Tibial nerve (tissue), 4 donors: ENCODE results near the gene CAMTA1. TPM values are rescaled to one million over a fixed set of nuclear protein-coding genes. Genes with fewer than 3 reads are reported as not detected.
A peak's percentile ranks its signal among the peaks of the same experiment; 100 is the strongest.

Experiments used
- DNase-seq, 2 donors: peaks; one replicate each; pipeline ENCODE4 v3.0.0-alpha.2; 2019; ENCODE audit warnings: low spot score in 2 of 2
- H3K27ac ChIP-seq, 4 donors: fragments of 200-600 bp; sonication (generic) in 3 of 4; one replicate each; pipeline ENCODE4 v1.5.1; 2017 to 2019; ENCODE audit warnings: mild to moderate bottlenecking in 1 of 4
- H3K27me3 ChIP-seq, 2 donors: fragments of 200-600 bp; sonication (generic) in 1 of 2; one replicate each; pipeline versions ENCODE4 v1.5.1 to v1.6.0; 2017 to 2019
- H3K36me3 ChIP-seq, 3 donors: fragments of 200-600 bp; sonication (generic); one replicate each; pipeline ENCODE4 v1.5.1; 2018 to 2019
- H3K4me1 ChIP-seq, 4 donors: fragments of 200-600 bp; sonication (generic) in 3 of 4; one replicate each; pipeline ENCODE4 v1.5.1; 2017 to 2019
- H3K4me3 ChIP-seq, 4 donors: fragments of 200-600 bp; sonication (generic) in 3 of 4; one replicate each; pipeline ENCODE4 v1.5.1; 2017 to 2019; ENCODE audit warnings: mild to moderate bottlenecking in 1 of 4, moderate library complexity in 1 of 4
- H3K9me3 ChIP-seq, 4 donors: fragments of 200-600 bp; sonication (generic) in 3 of 4; one replicate each; pipeline ENCODE4 v1.5.1; 2017 to 2019
- EP300 ChIP-seq, 2 donors: sonication (generic); formaldehyde crosslinking; IDR thresholded peaks; one replicate each; pipeline ENCODE4 v1.6.1; 2017; ENCODE audit warnings: antibody characterized with exemption in 2 of 2, mild to moderate bottlenecking in 1 of 2
- POLR2A ChIP-seq, 2 donors: fragments of 450-650 bp; IDR thresholded peaks; one replicate each; pipeline ENCODE4 v1.6.1; 2017; ENCODE audit warnings: antibody characterized with exemption in 2 of 2, mild to moderate bottlenecking in 2 of 2, moderate library complexity in 2 of 2
- WGBS, 2 donors: methylation state at CpG; one replicate each; pipeline ENCODE4 v1.1.5; 2018; 5-methylcytosine and 5-hydroxymethylcytosine counted together
- total RNA-seq, 4 donors: library from RNA; depleted of rRNA; stranded (reverse); fragments of >200 nt; gene quantifications; one replicate each; pipeline ENCODE4 v1.1.0, GENCODE V29; 2016
- TF ChIP-seq, protein P1 (sequence below), 5 experiments: fragments of 200-600 bp in 3 of 5; fragments of 450-650 bp in 2 of 5; sonication (generic) in 3 of 5; IDR thresholded peaks; one replicate each; pipeline ENCODE4 v1.5.1; 2016 to 2019; ENCODE audit warnings: antibody characterized with exemption in 5 of 5, mild to moderate bottlenecking in 3 of 5, moderate library complexity in 2 of 5

Gene CAMTA1
- total RNA-seq, 4 donors from 2014 or later, result 41.8 to 104 (median 87.2) TPM

DNA sequence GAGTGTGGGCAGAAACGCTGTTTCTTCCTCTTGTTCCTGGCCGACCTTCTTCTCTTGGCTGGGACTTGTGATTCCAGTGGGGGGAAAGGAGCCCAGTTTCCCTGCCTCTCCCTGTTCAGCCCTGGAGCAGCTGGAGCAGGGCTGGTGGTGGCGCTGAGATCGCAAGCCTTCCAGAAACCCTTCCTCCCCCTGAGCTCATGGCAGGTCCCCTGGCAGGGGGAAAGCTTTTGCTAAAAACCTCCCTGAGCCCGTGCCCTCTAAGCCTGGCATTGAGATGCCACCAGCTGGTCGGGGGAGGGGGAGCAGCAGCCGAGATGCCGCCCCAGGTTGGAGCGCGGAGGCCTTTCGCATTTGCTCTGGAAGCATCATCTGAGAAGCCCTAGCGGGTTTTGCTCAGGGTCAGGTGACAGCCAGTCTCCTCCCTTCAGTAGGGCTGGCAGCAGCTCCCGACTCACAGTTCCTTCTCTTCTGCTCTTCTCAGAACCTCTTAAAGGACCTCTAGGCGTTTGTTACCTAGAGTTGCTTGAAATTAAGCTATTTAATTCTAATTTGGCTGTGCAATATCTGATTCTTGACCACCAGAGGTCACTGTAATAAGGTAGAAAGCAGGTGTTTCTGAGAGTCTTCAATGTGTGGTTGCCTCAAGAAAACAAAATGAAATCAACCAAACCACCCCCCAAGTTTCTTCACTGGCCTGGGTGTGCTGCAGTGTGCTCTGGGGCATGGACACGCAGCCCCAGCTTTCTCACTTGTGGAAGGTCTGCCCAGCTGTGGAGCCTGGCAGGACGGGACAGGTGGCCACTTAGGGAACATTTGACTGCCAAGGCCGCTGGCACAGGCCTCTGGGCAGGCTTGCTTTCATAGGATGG is 257.3 kb downstream of the CAMTA1 start:
- Histone ChIP-seq H3K27ac (no peak overlapping the region), H3K9me3 (peaks cover 0 to 10% (median 0%) of the 10 kb centered on the region in 4 donors), H3K36me3 (no peaks in the 10 kb centered on the region), H3K27me3 (peaks cover 0 to 9% of the 10 kb centered on the region in 2 donors), H3K4me3 (no peak overlapping the region), H3K4me1 (no peaks in the 10 kb centered on the region)
- whole genome bisulfite sequencing, 2 donors, result 54 to 63% methylated on average over 11 to 17 of the region's 17 CpGs
- TF ChIP-seq EP300 (IDR thresholded peaks at IDR 0.05) (no peak), POLR2A (IDR thresholded peaks at IDR 0.05) (no peak)
- TF ChIP-seq, protein P1, sequence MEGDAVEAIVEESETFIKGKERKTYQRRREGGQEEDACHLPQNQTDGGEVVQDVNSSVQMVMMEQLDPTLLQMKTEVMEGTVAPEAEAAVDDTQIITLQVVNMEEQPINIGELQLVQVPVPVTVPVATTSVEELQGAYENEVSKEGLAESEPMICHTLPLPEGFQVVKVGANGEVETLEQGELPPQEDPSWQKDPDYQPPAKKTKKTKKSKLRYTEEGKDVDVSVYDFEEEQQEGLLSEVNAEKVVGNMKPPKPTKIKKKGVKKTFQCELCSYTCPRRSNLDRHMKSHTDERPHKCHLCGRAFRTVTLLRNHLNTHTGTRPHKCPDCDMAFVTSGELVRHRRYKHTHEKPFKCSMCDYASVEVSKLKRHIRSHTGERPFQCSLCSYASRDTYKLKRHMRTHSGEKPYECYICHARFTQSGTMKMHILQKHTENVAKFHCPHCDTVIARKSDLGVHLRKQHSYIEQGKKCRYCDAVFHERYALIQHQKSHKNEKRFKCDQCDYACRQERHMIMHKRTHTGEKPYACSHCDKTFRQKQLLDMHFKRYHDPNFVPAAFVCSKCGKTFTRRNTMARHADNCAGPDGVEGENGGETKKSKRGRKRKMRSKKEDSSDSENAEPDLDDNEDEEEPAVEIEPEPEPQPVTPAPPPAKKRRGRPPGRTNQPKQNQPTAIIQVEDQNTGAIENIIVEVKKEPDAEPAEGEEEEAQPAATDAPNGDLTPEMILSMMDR (IDR thresholded peaks at IDR 0.05), result peak; percentile 28 to 56 (median 33)
- no peak for DNase-seq

DNA sequence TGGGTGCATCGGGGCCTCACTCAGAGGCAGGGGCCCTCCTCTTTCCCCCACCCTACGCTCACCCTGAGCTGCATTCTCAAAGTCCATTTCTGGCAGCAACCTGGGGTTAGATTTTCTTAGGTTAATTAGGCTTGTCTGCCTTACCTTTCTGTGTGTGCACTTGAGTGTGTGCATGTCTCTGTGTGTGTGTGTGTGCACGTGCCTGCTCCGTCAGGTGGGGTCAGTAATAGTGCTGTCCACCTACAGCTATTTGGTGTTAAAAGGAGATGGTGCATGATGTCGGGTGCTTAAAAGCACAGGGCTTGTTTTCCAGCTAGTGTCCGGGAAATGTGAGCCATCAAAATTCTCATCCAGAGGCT is 257.9 kb downstream of the CAMTA1 start:
- H3K4me1 ChIP-seq, result no peaks in the 10 kb centered on the region
- H3K9me3 ChIP-seq, result peaks cover 0 to 10% (median 0%) of the 10 kb centered on the region in 4 donors
- DNase-seq, result no peak
- H3K36me3 ChIP-seq, result no peaks in the 10 kb centered on the region
- 78 to 90% methylated on average over 6 of the region's 6 CpGs for WGBS, 2 donors
- no peak for TF ChIP-seq EP300 (IDR thresholded peaks at IDR 0.05)
- TF ChIP-seq, protein P1 (IDR thresholded peaks at IDR 0.05), result no peak
- TF ChIP-seq POLR2A (IDR thresholded peaks at IDR 0.05), result no peak
- no peak overlapping the region for H3K27ac ChIP-seq
- no peak overlapping the region for H3K4me3 ChIP-seq
- H3K27me3 ChIP-seq, result peaks cover 0 to 9% of the 10 kb centered on the region in 2 donors

DNA sequence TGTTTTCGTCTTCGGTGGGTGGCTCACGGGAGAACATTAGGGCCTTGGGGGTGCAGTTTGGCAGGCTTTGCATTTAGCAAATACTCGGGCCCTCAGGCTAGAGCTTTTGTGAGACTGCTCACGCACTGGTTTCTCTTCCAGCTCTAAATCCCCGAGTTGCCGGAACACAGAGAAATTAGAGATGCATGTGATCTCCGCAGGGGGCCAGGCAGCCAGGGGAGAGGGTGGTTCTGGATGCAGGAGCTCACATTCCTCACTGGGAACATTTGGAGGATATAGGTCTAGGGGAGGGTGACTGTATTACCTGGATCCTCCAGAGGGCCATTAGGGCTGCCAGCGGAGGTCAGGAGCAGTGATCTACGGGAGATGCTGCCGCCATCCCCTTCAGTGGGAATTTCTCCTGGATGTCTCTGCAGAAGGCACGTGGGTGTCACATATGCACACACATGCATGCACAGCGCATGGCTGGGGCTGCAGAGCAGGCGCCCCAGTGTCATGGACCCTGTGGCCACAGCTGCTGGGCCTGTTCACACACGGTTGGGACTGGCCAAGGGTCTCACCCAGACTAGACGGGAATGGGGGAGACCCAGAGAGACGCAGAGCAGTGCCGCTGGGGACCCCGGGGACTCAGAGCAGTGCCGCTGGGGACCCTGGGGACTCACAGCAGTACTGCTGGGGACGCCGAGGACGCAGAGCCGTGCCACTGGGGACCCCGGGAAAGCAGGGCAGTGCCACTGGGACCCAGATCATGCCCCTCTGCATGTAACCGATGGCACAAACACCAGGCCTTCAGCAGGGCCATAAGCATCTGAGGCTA is 258.7 kb downstream of the CAMTA1 start:
- 68 to 75% methylated on average over 15 to 21 of the region's 26 CpGs for WGBS, 2 donors
- H3K4me3 ChIP-seq, result no peak overlapping the region
- H3K27ac ChIP-seq, result no peak overlapping the region
- TF ChIP-seq EP300 (IDR thresholded peaks at IDR 0.05) (no peak), POLR2A (IDR thresholded peaks at IDR 0.05) (no peak)
- peaks cover 0 to 10% (median 0%) of the 10 kb centered on the region in 4 donors for H3K9me3 ChIP-seq
- no peaks in the 10 kb centered on the region for H3K36me3 ChIP-seq
- no peaks in the 10 kb centered on the region for H3K4me1 ChIP-seq
- no peak for DNase-seq
- peaks cover 0 to 9% of the 10 kb centered on the region in 2 donors for H3K27me3 ChIP-seq

DNA sequence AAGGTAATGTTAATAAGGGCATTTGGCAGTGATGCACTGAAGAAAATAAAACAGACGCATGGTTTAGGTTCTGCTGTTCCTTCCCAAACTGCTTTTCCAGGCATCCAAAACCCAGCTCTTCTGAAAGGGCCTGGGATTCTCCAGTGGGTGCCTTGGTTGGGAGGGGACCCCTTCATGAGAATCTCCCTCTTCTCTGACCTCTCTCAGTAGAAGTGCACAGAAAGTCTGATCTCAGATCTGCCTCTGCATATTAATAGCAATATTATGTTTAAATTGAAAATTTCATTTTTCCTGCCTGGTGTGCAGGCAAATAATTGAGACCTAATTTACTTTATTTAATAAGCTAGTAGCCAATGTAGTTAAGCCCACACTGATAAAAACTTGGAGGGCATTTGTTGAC is 260.6 kb downstream of the CAMTA1 start:
- no peak overlapping the region for H3K27ac ChIP-seq
- peaks cover 0 to 9% of the 10 kb centered on the region in 2 donors for H3K27me3 ChIP-seq

DNA sequence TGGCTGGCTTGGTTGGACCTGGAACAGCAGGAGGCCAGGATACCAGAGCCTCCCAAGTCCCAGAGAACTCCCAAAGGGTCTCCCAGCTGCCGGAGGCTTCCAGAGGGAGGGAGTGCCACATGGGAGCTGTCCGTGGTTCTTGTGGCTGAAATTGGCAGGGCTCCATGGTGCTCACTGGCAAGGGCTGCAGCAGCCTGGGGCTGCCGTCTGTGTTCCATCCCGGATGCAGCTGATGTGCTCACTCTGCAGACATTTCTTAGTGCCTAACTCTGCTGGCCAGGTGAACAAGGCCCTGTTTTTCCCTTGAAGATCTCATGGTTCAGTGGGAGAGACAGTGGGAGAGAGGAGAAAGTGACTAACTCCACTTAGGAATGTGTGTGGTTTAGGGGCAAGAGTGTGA is 261.1 kb downstream of the CAMTA1 start:
- Histone ChIP-seq H3K27ac (no peak overlapping the region), H3K4me3 (no peak overlapping the region), H3K9me3 (peaks cover 0 to 10% (median 0%) of the 10 kb centered on the region in 4 donors), H3K4me1 (no peaks in the 10 kb centered on the region), H3K36me3 (no peaks in the 10 kb centered on the region), H3K27me3 (peaks cover 0 to 9% of the 10 kb centered on the region in 2 donors)
- TF ChIP-seq, protein P1 (IDR thresholded peaks at IDR 0.05), result no peak
- TF ChIP-seq POLR2A (IDR thresholded peaks at IDR 0.05) (no peak), EP300 (IDR thresholded peaks at IDR 0.05) (no peak)
- no peak for DNase-seq
- 0 to 8% methylated on average over 4 of the region's 4 CpGs for WGBS, 2 donors

More for the DNA sequence above, 260.6 kb downstream of the CAMTA1 start:
- WGBS, 2 donors, result 82 to 96% methylated on average over 1 of the region's 1 CpG
- no peak for DNase-seq
- H3K9me3 ChIP-seq, result peaks cover 0 to 10% (median 0%) of the 10 kb centered on the region in 4 donors
- no peaks in the 10 kb centered on the region for H3K4me1 ChIP-seq
- TF ChIP-seq, protein P1 (IDR thresholded peaks at IDR 0.05), result no peak
- TF ChIP-seq POLR2A (IDR thresholded peaks at IDR 0.05), result no peak
- TF ChIP-seq EP300 (IDR thresholded peaks at IDR 0.05), result no peak
- H3K36me3 ChIP-seq, result no peaks in the 10 kb centered on the region
- no peak overlapping the region for H3K4me3 ChIP-seq
